ENCODE measurements around the gene ANKRD24. TPM values are rescaled to one million over a fixed set of nuclear protein-coding genes. Genes with fewer than 3 reads are reported as not detected.
"Not testable (repeated sequence)": the region's sequence is repeated elsewhere in the genome, so short reads cannot be mapped to it uniquely, and the experiment has no call there.

The ANKRD24 gene
- total RNA-seq, 1 donor from 2014 or later = not detected

DNA sequence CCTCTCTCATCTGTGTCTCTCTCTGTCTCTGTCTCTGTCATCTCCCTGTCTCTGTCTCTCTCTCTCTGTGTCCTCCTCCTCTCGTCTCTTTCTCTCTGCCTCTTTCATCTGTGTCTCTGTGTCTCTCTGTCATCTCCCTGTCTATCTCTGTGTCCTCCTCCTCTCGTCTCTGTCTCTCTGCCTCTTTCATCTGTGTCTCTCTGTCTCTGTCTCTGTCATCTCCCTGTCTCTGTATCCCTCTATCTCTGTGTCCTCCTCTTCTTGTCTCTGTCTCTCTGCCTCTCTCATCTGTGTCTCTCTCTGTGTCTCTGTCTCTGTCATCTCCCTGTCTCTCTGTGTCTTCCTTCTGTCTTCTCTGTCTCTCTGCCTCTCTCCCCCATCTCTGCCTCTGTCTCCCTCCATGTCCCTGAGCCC lies 46.3 kb downstream of the ANKRD24 start:
- no peaks in the 10 kb centered on the region for H3K4me1 ChIP-seq (ENCODE audit: control insufficient read depth in 3 of 3, insufficient read depth in 3 of 3, low read length in 3 of 3)
- H3K4me3 ChIP-seq (ENCODE audit: low read length in 3 of 3) = no peak overlapping the region
- H3K9me3 ChIP-seq (ENCODE audit: control insufficient read depth in 3 of 3, low read length in 3 of 3) = no peaks in the 10 kb centered on the region
- H3K27me3 ChIP-seq (ENCODE audit: control insufficient read depth in 3 of 3, insufficient read depth in 3 of 3, low read length in 3 of 3) = peaks cover 27 to 52% (median 39%) of the 10 kb centered on the region in 3 donors
- H3K36me3 ChIP-seq (ENCODE audit: control insufficient read depth in 3 of 3, insufficient read depth in 3 of 3, low read length in 3 of 3) = no peaks in the 10 kb centered on the region
- H3K9ac ChIP-seq (ENCODE audit: low read depth in 1 of 3, low read length in 3 of 3) = no peak overlapping the region
- H3K27ac ChIP-seq (ENCODE audit: low read depth, low read length) = no peak overlapping the region

DNA sequence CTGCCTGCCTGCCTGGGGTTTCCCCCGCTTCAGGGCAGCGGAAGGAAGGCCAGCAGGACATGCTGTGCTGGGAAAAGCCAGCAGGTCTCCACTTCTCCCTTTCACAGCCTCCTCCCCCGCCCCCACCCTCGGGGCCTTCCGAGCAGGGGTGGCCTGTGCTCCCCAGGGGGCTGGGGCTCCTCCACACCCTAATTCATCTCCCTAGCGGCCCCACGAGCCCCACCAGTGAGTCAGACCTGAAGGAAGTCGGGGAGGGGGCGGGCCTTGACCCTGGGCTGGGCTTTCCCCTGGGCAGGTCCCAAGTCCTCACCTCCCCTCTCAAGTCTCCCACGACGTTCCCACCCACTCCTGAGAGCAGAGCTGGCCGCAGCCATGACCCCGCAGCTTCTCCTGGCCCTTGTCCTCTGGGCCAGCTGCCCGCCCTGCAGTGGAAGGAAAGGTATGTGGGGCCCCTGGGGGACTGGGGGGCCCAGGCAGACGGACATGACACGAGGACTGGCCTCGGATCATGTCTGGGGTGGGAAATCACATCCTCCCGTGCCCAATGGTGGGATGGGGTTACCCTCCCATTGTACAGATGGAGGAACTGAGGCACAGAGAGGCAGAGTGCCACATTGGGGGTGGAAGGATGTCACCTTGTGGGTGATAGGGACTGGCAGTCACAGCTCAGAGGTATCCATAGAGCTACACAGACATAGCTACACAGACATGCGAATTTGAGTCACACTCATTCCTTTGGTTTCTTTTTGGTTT lies 46.9 kb downstream of the ANKRD24 start, which contains the start of gene EBI3:
Gene EBI3 (plus strand): TSS at position 345 of the 753 bp plus-strand sequence. CDS start 28 bp downstream, at position 373.
- no peak within 1 kb of the TSS for H3K4me3 ChIP-seq (ENCODE audit: low read length in 3 of 3)
- H3K9me3 ChIP-seq (ENCODE audit: control insufficient read depth in 3 of 3, low read length in 3 of 3) = no peaks in the 10 kb centered on the region
- peaks cover 29 to 46% (median 42%) of the 10 kb centered on the region in 3 donors for H3K27me3 ChIP-seq (ENCODE audit: control insufficient read depth in 3 of 3, insufficient read depth in 3 of 3, low read length in 3 of 3)
- H3K36me3 ChIP-seq (ENCODE audit: control insufficient read depth in 3 of 3, insufficient read depth in 3 of 3, low read length in 3 of 3) = no peaks in the 10 kb centered on the region
- no peaks in the 10 kb centered on the region for H3K4me1 ChIP-seq (ENCODE audit: control insufficient read depth in 3 of 3, insufficient read depth in 3 of 3, low read length in 3 of 3)
- H3K27ac ChIP-seq (ENCODE audit: low read depth, low read length) = no peak within 1 kb of the TSS
- H3K9ac ChIP-seq (ENCODE audit: low read depth in 1 of 3, low read length in 3 of 3) = no peak within 1 kb of the TSS

DNA sequence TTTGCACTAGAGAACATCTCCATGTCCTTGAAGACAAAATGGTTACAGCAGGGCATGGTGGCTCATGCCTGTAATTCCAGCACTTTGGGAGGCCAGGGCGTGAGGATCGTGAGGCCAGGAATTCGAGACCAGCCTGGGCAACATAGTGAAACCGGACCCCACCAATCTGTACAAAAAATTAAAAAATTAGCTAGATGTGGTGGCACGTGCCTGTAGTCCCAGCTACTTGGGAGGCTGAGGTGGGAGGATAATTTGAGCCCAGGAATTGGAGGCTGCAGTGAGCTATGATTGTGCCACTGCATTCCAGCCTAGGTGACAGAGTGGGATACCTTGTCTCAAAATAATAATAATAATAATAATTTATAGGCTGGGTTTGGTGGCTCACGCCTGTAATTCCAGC lies 47.7 kb downstream of the ANKRD24 start:
- H3K9me3 ChIP-seq (ENCODE audit: control insufficient read depth in 3 of 3, low read length in 3 of 3); H3K36me3 ChIP-seq (ENCODE audit: control insufficient read depth in 3 of 3, insufficient read depth in 3 of 3, low read length in 3 of 3); H3K27ac ChIP-seq (ENCODE audit: low read depth, low read length); H3K9ac ChIP-seq (ENCODE audit: low read depth in 1 of 3, low read length in 3 of 3); H3K4me1 ChIP-seq (ENCODE audit: control insufficient read depth in 3 of 3, insufficient read depth in 3 of 3, low read length in 3 of 3); H3K4me3 ChIP-seq (ENCODE audit: low read length in 3 of 3): not testable (repeated sequence)
- H3K27me3 ChIP-seq (ENCODE audit: control insufficient read depth in 3 of 3, insufficient read depth in 3 of 3, low read length in 3 of 3) = peaks cover 34 to 48% (median 47%) of the 10 kb centered on the region in 3 donors

DNA sequence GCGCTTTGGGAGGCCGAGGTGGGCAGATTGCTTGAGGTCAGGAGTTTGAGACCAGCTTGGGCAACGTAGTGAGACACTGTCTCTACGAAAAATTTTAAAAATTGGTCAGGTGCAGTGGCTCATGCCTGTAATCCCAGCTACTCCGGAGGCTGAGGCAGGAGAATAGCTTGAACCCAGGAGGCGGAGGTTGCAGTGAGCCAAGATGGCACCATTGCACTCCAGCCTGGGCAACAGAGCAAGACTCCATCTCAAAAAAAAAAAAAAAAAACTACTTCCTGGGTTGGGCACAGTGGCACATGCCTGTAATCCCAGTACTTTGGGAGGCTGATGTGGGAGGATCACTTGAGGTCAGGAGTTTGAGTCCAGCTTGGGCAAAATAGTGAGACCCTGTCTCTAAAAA lies 49.0 kb downstream of the ANKRD24 start:
- not testable (repeated sequence) for H3K27ac ChIP-seq (ENCODE audit: low read depth, low read length); H3K9ac ChIP-seq (ENCODE audit: low read depth in 1 of 3, low read length in 3 of 3); H3K9me3 ChIP-seq (ENCODE audit: control insufficient read depth in 3 of 3, low read length in 3 of 3); H3K36me3 ChIP-seq (ENCODE audit: control insufficient read depth in 3 of 3, insufficient read depth in 3 of 3, low read length in 3 of 3); H3K4me1 ChIP-seq (ENCODE audit: control insufficient read depth in 3 of 3, insufficient read depth in 3 of 3, low read length in 3 of 3); H3K4me3 ChIP-seq (ENCODE audit: low read length in 3 of 3)
- peaks cover 34 to 48% (median 42%) of the 10 kb centered on the region in 3 donors for H3K27me3 ChIP-seq (ENCODE audit: control insufficient read depth in 3 of 3, insufficient read depth in 3 of 3, low read length in 3 of 3)

DNA sequence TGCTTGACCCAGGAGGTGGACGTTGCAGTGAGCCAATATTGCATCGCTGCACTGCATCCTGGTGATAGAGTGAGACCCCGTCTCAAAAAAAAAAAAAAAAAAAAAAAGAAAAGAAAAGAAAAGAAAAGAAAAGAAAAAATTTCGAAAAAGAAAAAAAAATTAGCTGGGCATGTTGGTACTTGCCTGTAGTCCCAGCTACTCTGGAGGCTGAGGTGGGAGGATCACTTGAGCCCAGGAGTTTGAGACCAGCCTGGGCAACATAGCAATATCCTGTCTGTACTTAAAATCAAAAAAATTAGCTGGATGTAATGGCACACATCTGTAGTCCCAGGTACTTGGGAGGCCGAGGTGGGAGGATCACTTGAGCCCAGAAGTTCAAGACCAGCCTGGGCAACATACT lies 49.6 kb downstream of the ANKRD24 start:
- not testable (repeated sequence) for H3K9ac ChIP-seq (ENCODE audit: low read depth in 1 of 3, low read length in 3 of 3); H3K4me3 ChIP-seq (ENCODE audit: low read length in 3 of 3); H3K36me3 ChIP-seq (ENCODE audit: control insufficient read depth in 3 of 3, insufficient read depth in 3 of 3, low read length in 3 of 3); H3K9me3 ChIP-seq (ENCODE audit: control insufficient read depth in 3 of 3, low read length in 3 of 3); H3K27ac ChIP-seq (ENCODE audit: low read depth, low read length); H3K4me1 ChIP-seq (ENCODE audit: control insufficient read depth in 3 of 3, insufficient read depth in 3 of 3, low read length in 3 of 3)
- H3K27me3 ChIP-seq (ENCODE audit: control insufficient read depth in 3 of 3, insufficient read depth in 3 of 3, low read length in 3 of 3) = peaks cover 38 to 48% (median 48%) of the 10 kb centered on the region in 3 donors

- H3K27me3 ChIP-seq (ENCODE audit: control insufficient read depth in 3 of 3, insufficient read depth in 3 of 3, low read length in 3 of 3) = peaks cover 37 to 50% (median 48%) of the 10 kb centered on the region in 3 donors
- no peaks in the 10 kb centered on the region for H3K4me1 ChIP-seq (ENCODE audit: control insufficient read depth in 3 of 3, insufficient read depth in 3 of 3, low read length in 3 of 3)
Observed at GRCh38 chr19:4232614-4233281, 50.3 kb downstream of the ANKRD24 start.

DNA sequence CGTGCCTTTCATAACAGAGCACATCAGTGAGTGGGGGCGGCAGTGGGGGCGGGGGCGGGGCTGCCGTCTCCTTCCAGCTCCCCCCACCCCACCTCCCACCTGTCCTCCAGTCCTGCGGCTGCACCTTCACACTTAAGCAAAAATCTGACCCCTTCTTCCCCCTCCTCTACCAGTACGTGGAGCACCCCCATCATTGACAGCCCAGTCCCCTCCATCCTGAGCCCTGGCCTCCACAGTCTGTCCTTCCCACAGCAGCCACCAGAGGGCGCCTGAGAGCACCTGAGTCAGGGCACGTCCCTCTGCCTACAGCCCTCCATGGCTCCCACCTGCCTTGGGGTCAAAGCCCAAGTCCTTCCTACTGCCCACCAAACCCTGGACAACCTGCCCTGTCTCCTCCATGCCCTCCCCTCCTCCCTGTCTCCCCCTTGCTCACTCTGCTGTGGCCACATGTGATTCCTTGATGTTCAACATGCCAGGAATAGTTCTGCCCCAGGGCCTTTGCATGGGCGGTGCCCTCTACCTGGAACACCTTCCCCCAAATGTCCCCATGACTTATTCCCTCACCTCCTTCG lies 50.9 kb downstream of the ANKRD24 start:
- peaks cover 32 to 50% (median 45%) of the 10 kb centered on the region in 3 donors for H3K27me3 ChIP-seq (ENCODE audit: control insufficient read depth in 3 of 3, insufficient read depth in 3 of 3, low read length in 3 of 3)
- H3K27ac ChIP-seq (ENCODE audit: low read depth, low read length) = no peak overlapping the region
- H3K4me1 ChIP-seq (ENCODE audit: control insufficient read depth in 3 of 3, insufficient read depth in 3 of 3, low read length in 3 of 3) = no peaks in the 10 kb centered on the region
- H3K9ac ChIP-seq (ENCODE audit: low read depth in 1 of 3, low read length in 3 of 3) = no peak overlapping the region
- H3K9me3 ChIP-seq (ENCODE audit: control insufficient read depth in 3 of 3, low read length in 3 of 3) = no peaks in the 10 kb centered on the region
- H3K36me3 ChIP-seq (ENCODE audit: control insufficient read depth in 3 of 3, insufficient read depth in 3 of 3, low read length in 3 of 3) = no peaks in the 10 kb centered on the region
- H3K4me3 ChIP-seq (ENCODE audit: low read length in 3 of 3) = no peak overlapping the region

More at GRCh38 chr19:4232614-4233281, 50.3 kb downstream of the ANKRD24 start:
- H3K4me3 ChIP-seq (ENCODE audit: low read length in 3 of 3) = no peak overlapping the region
- H3K36me3 ChIP-seq (ENCODE audit: control insufficient read depth in 3 of 3, insufficient read depth in 3 of 3, low read length in 3 of 3) = no peaks in the 10 kb centered on the region
- no peak overlapping the region for H3K9ac ChIP-seq (ENCODE audit: low read depth in 1 of 3, low read length in 3 of 3)
- no peaks in the 10 kb centered on the region for H3K9me3 ChIP-seq (ENCODE audit: control insufficient read depth in 3 of 3, low read length in 3 of 3)
- no peak overlapping the region for H3K27ac ChIP-seq (ENCODE audit: low read depth, low read length)

- no peak overlapping the region for H3K4me3 ChIP-seq (ENCODE audit: low read length in 3 of 3)
- H3K4me1 ChIP-seq (ENCODE audit: control insufficient read depth in 3 of 3, insufficient read depth in 3 of 3, low read length in 3 of 3) = no peaks in the 10 kb centered on the region
- H3K9ac ChIP-seq (ENCODE audit: low read depth in 1 of 3, low read length in 3 of 3) = no peak overlapping the region
- H3K9me3 ChIP-seq (ENCODE audit: control insufficient read depth in 3 of 3, low read length in 3 of 3) = no peaks in the 10 kb centered on the region
- H3K27me3 ChIP-seq (ENCODE audit: control insufficient read depth in 3 of 3, insufficient read depth in 3 of 3, low read length in 3 of 3) = peaks cover 23 to 41% (median 36%) of the 10 kb centered on the region in 3 donors
- no peak overlapping the region for H3K27ac ChIP-seq (ENCODE audit: low read depth, low read length)
- H3K36me3 ChIP-seq (ENCODE audit: control insufficient read depth in 3 of 3, insufficient read depth in 3 of 3, low read length in 3 of 3) = no peaks in the 10 kb centered on the region
Observed at GRCh38 chr19:4234142-4234861, 51.8 kb downstream of the ANKRD24 start.

DNA sequence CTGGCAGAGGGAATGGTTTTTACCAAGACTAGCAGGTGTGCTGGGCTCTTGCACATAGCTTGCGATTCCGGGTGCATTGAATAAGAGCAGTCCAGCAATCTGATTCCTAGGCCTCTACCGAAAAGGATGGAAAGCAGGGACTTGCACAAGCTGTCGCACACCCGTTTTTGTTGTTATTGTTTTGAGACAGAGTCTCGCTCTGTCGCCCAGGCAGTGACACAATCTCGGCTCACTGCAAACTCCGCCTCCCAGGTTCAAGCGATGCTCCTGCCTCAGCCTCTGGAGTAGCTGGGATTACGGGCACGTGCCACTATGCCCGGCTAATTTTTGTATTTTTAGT lies 52.3 kb downstream of the ANKRD24 start:
- Histone ChIP-seq H3K36me3 (ENCODE audit: control insufficient read depth in 3 of 3, insufficient read depth in 3 of 3, low read length in 3 of 3) (no peaks in the 10 kb centered on the region), H3K27me3 (ENCODE audit: control insufficient read depth in 3 of 3, insufficient read depth in 3 of 3, low read length in 3 of 3) (peaks cover 18 to 36% (median 32%) of the 10 kb centered on the region in 3 donors), H3K9me3 (ENCODE audit: control insufficient read depth in 3 of 3, low read length in 3 of 3) (no peaks in the 10 kb centered on the region), H3K4me3 (ENCODE audit: low read length in 3 of 3) (no peak overlapping the region), H3K4me1 (ENCODE audit: control insufficient read depth in 3 of 3, insufficient read depth in 3 of 3, low read length in 3 of 3) (no peaks in the 10 kb centered on the region), H3K27ac (ENCODE audit: low read depth, low read length) (no peak overlapping the region), H3K9ac (ENCODE audit: low read depth in 1 of 3, low read length in 3 of 3) (no peak overlapping the region)

All from skeletal muscle tissue (tissue), 4 donors.